Measurements from ENCODE around the gene WNT9A.

WNT9A gene

DNA sequence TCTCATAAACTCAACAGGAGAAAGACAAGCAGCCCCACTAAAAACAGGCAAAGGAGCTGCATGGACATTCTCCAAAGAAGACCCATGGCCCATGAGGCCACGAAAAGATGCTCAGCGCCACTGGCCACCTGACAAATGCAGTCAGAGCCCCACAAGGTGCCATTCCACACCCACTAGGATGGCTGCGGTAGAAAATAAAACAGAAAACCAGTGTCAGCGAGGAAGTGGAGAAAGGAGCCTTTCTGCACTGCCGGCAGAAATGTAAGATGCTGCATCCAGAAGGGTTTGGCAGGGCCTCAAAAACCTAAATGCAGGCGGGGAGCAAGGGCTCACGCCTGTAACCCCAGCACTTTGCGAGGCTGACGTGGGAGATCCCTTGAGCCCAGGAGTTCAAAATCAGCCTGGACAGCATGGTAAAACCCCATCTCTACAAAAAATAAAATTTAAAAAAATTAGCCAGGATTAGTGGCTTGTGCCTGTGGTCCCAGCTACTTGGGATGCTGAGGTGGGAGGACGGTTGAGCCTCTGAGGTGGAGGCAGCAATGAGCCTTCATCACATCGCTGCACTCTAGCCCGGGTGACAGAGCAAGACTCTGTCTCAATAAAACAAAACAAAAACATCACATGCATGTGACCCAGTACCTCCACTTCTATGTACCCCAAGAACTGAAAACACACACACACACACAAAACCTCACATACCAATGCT, 4.2 kb downstream of the WNT9A start:
- FAIRE-seq: no peak

DNA sequence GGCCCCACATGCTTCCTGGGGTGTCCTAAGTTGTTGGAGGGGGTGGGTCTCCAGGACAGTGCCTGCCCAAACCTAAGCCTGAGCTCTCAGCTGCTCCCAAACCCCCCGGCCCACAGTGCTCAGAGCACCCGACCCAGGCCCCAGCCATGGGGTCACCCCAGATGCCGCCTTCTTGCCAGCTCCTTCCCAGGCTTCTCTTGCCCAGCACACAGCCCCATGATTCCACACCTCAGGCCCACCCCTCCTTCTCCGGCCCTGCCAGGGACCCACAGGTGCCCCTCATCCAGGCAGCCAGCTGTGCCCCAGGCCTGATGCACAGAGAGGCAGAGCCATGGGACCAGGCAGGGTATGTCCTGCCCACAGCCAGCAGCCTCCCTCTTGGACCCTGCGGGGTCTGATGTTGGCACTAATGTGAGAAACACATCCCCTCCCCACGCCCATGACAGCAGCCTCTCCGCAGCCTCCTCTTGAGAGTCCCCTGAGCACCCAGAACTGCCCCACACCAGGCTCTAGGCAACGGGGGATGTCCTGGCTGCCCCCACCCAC, 4.9 kb downstream of the WNT9A start:
- no peak for DNase-seq (ENCODE audit: extremely low spot score, insufficient read length, low read depth)
- FAIRE-seq: no peak

More for the DNA sequence above, 4.2 kb downstream of the WNT9A start:
- DNase-seq (ENCODE audit: extremely low spot score, insufficient read length, low read depth): no peak

DNA sequence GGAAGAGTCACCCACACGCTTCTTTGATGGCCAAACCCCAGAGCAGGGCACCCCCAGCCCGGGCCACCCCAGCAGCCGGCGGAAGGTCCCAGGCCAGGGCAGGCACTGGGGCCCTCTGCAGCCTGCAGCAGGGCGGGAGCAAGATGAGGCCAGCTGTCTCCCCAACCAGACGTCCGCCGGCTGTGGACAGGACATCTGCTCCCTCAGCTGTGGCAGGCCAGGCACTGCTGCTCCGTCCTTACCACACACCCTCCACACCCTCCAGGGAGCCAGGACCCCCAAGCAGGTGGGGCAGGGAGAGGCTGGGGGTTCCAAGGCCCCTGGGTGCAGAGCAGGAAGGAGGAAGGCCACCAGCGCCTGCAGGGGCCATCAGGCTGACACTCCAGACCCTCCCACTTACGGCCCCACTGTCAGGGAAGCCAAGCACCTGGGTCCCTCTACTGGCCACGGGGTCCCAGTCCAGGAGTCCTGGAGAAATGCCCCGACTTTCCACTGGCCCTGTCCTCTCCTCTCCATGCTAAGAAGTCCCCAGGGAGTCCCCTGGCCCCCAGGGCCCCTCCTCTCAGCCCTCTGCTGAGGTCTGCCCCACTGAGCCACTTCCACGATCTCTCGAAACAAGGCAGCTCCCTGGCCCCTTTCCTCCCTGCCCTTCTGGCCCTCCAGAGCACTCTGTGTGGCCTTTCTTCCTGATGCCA, 5.6 kb downstream of the WNT9A start:
- no peak for FAIRE-seq

DNA sequence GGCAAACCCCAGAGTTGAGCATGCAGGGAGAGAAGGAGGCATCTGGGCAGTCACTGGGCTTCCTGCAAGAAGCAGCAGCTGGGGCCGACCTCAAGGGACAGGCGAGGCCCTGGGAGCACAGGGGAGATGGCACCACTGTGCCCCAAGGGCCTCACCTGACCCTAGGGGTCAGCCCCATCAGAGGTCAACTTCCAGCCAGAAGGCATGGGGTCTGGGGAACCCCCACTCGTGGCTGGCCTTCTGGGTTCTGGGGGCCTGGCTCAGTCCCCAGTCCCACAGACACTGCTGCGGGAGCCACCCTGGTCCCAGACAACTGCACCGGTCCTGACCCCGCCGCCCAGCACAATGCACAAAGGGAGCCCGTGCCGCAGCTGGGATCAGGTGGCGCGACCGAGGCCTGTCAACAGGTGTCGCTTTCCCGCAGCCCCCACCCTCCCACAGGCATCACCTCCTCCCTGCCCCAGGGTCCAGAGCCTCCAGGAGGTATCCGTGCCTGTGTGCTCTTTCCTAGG, 6.2 kb downstream of the WNT9A start:
- FAIRE-seq (no peak), DNase-seq (ENCODE audit: extremely low spot score, insufficient read length, low read depth) (no peak)

More for the DNA sequence above, 5.6 kb downstream of the WNT9A start:
- DNase-seq (ENCODE audit: extremely low spot score, insufficient read length, low read depth): no peak

DNA sequence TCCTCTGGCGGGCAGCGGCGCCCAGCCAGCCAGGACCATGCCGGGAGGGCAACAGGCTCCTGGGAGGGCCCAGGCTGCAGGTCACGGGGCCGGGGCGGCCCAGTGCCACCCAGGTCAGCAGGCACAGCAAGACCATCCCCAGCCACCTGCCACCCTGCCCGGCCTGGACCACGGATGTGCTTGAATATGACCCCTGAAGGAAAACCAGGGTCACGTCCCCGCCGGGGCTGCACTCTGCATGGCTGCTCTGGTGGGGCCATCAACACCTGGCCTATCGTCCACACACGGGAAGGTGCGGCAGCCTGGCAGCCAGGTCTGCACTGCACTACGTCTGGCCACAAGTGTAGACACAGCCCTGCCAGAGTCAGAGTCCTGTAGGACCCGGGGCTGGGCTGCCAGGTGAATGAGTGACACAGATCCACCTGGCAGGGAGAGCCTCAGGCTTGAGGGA, 6.9 kb downstream of the WNT9A start:
- no peak for DNase-seq (ENCODE audit: extremely low spot score, insufficient read length, low read depth)
- FAIRE-seq: no peak

DNA sequence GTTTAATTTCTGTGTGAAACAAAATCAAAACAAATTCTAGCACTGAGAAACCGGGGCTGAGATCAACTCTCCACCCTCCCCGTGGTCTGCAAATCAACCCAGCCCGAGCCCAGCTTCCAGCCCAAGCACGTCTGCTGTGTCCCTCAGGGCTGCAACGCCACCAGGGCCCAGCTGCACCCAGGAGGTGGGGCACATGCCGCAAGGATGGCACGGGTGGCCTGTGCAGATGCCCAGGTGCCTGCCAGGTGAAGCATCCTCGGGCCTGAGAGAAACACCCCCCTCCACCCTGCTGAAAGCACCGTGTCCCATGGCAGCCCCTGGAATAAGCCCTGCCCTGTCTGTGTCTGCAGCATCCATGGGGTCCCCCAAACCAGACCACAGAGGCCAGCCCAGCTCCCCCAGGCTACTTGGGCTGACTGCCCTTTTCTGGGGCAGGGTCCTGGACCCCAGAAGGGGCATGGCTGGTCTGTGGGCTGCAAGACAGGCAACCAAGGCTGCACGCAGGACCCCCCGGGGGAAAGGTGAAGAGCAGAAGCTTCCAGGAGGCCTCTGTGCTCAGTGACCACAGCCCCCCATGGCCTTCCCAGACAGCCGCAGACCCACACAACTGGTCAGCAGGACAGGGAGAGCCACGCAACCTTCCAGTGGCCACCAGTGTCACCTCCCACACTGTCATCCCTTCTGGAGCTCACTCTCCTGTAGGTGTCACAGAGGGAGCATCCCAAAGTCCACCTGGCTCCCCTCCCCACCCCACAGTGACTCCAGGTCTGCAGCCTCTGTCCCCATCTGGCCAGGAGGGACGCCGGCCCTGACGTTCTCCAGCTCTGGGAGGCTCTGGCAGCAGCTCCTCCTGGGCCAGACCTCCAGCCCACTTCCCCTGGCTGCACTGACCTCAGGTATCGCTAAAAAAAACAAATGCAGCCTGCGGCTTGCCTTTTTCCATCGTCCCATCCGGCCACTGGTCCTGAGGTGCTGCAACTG, 7.7 kb downstream of the WNT9A start:
- DNase-seq (ENCODE audit: extremely low spot score, insufficient read length, low read depth) (no peak), FAIRE-seq (no peak)

DNA sequence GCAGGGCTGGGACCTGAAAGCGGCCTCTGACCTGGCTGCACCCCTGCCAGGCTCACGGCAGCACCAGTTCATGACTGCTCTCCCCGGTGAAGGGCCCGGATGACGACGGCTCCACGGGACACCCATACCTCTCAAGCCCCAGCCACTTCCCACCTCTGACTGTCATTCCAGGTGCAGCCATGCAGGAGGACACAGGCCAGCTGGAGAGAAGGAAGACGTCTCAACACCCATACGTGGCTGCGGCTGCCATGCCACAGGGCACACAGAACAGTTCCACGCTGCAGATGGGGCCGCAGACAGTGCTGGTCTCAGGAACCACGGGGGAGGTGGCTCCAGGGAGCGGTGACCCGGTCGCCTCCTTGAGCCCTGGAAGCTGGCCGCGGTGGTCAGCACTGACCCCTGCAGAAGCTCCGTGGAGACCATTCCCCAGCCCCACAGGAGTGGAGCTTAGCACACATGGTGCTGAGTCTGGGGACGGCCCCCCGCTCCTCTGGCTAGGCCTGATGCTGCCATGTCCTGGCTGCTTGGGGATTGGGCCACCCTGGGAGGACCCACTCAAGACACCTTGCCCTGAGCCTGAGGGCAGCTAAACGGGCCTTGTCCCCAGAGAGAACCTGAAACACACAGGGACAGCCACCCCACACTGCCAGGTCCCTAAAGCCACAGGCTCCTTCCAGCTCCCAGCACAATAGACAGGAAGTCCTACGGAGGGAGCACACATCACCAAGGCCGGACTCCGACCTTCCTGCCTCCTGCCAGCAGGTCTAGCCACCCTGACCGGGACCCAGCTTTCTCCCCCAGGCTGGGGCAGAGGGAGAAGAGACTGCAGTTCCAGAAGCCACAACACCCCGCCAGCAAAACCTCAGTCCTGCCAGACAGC, 8.6 kb downstream of the WNT9A start:
- no peak for FAIRE-seq
- DNase-seq (ENCODE audit: extremely low spot score, insufficient read length, low read depth): no peak

DNA sequence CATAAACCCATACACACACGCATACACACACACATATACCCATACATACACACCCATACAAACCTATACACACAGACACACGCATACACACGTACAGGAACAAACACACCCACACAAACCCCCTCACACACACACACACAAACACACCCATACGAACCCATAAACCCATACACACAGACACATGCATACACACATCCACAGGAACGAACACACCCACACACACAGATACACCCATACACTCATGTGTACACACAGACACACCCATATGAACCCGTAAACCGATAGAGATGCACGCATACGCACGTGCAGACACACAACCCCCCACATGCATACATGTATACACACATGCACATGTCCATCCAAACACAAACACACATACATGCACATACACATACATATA, 9.5 kb downstream of the WNT9A start:
- no peak for DNase-seq (ENCODE audit: extremely low spot score, insufficient read length, low read depth)
- no peak for FAIRE-seq

DNA sequence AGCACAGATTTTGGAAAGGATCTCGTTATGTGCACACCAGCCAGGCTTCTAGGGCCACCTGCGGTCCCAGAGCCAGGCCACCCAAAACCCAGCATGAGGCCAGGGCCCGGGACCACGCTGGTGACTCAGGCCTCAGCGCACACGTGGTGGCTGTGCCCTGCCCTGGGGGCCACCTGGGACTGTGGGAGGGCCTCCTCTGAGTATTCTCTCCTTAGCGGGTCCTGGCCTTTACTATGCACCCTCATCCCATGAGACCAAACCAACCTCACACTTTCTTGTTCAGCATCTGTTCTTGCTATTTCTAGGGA, 9.9 kb downstream of the WNT9A start:
- DNase-seq (ENCODE audit: extremely low spot score, insufficient read length, low read depth) (no peak), FAIRE-seq (no peak)

DNA sequence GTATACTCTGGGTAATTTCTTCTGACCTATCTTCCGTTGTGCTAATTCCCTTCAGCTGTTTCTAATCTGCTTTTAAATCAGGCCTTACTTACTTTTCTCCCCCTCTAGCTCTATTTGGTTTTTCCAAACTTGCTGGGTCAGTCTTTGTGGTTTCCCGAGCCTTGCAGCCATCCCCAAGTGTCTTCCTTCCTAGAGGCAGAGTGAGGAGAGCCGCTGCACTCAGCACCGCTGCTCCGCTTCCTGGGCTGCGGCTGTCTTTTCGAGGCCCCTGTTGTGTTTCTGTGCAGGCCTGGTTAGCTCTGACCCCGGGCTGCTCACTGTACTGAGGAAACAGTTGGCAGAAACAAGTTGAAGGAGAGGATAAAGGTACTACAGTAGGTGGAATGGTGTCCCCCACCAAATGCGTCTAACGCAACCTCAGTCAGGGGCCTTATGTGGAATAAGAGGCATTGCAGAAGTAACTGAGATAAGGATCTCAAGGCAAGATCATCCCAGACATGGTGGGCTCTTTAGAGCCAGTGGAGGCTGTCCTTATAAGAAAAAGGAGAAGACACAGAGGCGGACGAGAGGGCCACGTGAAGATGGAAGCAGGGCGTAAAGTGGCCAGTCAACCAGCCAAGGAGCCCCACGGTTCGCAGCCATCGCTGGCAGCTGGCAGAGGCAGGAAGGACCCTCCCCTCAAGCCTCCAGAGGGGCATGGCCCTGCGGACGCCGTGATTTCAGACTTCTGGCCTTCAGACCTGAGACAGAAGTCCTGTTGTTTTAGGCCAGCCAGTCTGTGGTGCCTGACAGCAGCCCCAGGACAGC, 10.5 kb downstream of the WNT9A start:
- DNase-seq (ENCODE audit: extremely low spot score, insufficient read length, low read depth) (no peak), FAIRE-seq (no peak)

DNA sequence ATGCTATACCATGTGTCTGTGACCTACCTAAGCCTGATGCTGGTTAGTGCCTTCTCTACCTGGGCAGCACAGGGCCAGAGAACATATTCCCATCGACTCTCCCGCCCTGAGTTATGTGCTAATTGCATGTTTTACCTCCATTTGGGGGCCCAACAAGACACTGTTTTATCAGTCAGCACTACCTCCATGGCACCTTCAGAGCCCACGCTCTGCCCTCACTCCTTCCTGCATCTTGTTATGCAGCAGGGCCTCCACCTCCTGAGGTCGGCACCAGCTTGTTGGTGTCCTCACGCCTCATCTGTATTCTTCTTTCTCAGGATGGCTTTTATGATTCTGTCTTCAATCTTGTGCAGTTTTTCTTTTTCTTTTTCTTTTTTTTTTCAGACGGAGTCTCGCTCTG, 11.9 kb downstream of the WNT9A start:
- DNase-seq (ENCODE audit: extremely low spot score, insufficient read length, low read depth) (no peak), FAIRE-seq (no peak)

DNA sequence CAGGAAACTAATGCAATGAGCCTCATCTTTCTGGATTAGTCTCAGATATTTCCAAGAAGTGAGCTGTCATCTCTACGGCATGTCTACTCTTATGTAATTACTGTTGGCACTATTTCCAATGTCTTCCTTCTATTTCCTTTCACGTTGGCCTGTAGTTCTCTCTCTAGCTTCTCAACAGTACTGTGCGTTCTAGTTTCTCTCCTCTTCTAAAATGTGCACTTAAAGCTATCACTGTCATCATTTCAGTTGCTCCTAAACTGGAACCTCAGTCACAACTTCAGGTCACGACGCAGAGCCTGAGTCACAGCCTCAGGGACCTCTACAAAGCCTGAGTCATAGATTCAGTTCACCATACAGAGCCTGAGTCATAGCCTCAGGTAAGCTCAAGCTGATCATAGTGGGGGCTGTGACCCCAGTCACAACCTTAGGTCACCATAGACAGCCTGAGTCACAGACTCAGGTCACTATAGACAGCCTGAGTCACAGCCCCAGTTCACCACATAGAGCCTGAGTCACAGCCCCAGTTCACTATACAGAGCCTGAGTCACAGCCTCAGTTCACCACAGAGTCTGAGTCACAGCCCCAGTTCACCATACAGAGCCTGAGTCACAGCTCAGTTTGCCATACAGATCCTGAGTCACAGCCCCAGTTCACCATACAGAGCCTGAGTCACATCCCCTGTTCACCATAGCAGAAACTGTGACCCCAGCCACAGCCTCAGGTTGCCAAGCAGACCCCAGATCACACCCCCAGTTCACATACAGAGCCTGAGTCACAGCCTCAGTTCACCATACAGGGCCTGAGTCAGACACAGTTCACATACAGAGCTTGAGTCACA, 13.0 kb downstream of the WNT9A start:
- DNase-seq (ENCODE audit: extremely low spot score, insufficient read length, low read depth) (no peak), FAIRE-seq (no peak)

DNA sequence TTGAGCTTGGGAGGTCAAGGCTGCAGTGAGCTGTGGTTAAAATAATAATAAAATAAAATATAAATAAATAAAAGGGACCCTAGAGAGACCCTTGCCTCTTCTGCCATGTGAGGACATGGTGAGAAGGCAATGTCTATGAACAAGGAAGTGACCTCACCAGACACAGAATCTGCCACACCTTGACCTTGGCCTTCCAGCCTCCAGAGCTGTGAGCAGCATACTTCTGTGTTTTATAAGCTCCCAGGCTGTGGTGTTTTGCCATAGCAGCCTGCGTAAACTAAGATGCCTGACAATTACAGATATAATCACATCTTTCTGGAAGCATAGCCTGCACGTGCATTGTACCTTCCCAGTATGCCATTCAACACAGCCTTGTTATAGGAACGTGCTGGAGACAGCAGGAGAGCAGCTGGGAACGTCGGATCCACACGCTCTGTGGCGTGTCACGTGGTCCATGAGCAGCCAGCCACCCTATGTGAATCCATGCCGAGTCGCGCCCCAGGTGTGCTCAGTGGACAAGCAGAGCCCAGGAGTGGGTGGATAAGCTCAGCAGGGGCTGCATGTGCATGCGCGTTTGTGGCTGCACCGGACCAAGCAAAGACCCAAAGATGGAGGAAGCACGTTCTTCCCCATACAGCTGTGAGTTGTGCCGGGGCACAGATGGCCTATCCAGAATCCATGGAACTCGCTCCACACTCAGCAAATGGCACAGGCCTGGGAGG, 17.8 kb downstream of the WNT9A start:
- no peak for DNase-seq (ENCODE audit: extremely low spot score, insufficient read length, low read depth)
- no peak for FAIRE-seq

DNA sequence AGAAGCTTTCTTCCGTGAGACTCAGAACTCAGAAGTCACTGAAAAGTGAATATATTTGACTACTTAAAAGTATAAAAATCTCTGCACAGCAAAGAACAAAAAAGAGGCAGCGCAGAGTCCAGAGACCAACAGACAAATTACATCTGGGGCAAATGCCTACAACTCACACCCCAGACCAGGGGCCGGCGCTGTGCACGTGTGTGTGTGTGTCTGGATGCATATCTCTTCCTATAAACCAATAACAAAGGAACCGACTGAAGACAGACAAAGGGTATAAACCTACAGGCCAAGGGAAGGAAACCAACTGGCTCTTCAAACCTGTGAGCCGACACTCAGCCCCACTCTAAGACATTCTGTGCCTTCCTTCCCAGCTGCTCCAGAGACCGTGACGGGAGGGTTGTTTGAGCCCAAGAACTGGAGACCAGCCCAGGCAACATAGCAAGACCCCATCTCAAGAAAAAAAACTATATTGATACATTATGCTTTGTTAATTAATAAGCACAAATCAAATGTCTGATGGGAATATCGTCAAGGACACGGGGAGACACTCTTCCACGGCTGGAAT, 18.8 kb downstream of the WNT9A start:
- FAIRE-seq (no peak), DNase-seq (ENCODE audit: extremely low spot score, insufficient read length, low read depth) (no peak)

DNA sequence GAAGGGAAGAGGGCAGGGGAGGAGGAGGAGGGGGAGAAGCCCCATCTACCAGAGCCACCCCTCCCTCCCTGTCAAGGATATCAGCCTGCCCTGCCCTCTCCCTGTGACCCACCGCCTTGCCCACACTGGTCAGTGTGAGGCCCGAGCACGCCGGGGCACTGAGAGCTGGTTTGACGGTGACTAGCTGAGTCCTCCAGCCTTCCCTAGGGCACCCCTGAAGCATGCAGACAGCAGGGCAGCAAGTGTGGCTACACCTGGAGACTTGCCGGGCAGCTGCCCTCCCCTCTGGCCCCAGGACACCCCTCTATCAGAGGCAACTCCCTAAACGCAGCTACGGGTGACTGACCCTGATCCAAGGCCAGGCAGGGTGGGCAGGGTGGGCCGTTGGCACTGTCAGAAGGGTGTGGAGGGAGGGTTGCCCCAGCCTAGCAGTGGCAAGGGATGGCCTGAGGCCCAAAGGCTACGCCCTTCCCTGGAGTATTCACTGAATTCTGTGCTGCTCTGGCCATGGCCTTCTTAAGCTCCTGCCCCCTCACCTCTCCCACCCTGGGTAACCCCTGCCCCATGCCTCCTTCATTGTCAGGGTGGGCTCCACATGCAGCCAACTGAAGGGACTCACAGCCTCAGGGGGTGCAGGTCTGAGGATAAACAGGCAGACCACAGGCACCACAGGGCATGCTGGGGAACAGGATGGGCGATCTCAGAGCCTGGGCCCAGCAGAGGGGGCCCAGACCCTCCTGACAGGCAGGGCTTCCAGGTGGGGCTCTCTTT, 19.6 kb downstream of the WNT9A start:
- DNase-seq (ENCODE audit: extremely low spot score, insufficient read length, low read depth) (no peak), FAIRE-seq (no peak)

All from GM18507 (cell line).